WTC11 (cell line): Measurements from ENCODE around the gene POLR2E. TPM values are rescaled to one million over a fixed set of nuclear protein-coding genes. Genes with fewer than 3 reads are reported as not detected.

Source experiments
- ATAC-seq: fragments of 200-7000 bp; cut with Tn5 transposase; 2 replicates; pipeline ENCODE4 v1.10.0; 2021; ENCODE audit warnings: mild to moderate bottlenecking, moderate library complexity
- CTCF ChIA-PET: fragments of 300-600 bp; sonication (Branson Sonifier 250); formaldehyde crosslinking; loops from one replicate; lab custom pipeline; 2021; ENCODE audit warnings: antibody characterized with exemption; lab: Charles Lee
- POLR2A ChIA-PET: fragments of 350-600 bp; sonication (Branson Sonifier 250); formaldehyde crosslinking; loops from one replicate; lab custom pipeline; 2021; ENCODE audit warnings: antibody characterized with exemption; lab: Charles Lee
- DNase-seq: peaks from one replicate; pipeline ENCODE4 v3.0.0; 2021; ENCODE audit warnings: low spot score
- H3K27ac Mint-ChIP-seq: 2 replicates; pipeline ENCODE4 v1.8.0; 2021; ENCODE audit warnings: mixed read lengths
- H3K27me3 Mint-ChIP-seq: 2 replicates; pipeline ENCODE4 v1.8.0; 2021; ENCODE audit warnings: low read depth, mild to moderate bottlenecking, moderate library complexity, mixed read lengths
- H3K36me3 Mint-ChIP-seq: 2 replicates; pipeline ENCODE4 v1.8.0; 2021; ENCODE audit warnings: mixed read lengths
- H3K4me1 Mint-ChIP-seq: 2 replicates; pipeline ENCODE4 v1.8.0; 2022; ENCODE audit warnings: mixed read lengths
- H3K4me3 Mint-ChIP-seq: 2 replicates; pipeline ENCODE4 v1.8.0; 2021; ENCODE audit warnings: mild to moderate bottlenecking, moderate library complexity, mixed read lengths
- H3K9me3 Mint-ChIP-seq: 2 replicates; pipeline ENCODE4 v1.8.0; 2021; ENCODE audit warnings: mixed read lengths
- E2F4 ChIP-seq: sonication (generic); formaldehyde crosslinking; IDR thresholded peaks from 2 replicates; pipeline ENCODE4 v1.8.1; 2022; ENCODE audit warnings: low read depth, mild to moderate bottlenecking, moderate library complexity, missing genetic modification reagents, borderline replicate concordance
- FOXP1 ChIP-seq: sonication (generic); formaldehyde crosslinking; IDR thresholded peaks from 2 replicates; pipeline ENCODE4 v1.8.0; 2022; ENCODE audit warnings: missing genetic modification reagents, mild to moderate bottlenecking, moderate library complexity, borderline replicate concordance
- GABPB1 ChIP-seq: sonication (generic); formaldehyde crosslinking; IDR thresholded peaks from 2 replicates; pipeline ENCODE4 v1.8.1; 2023; ENCODE audit warnings: mild to moderate bottlenecking, missing genetic modification reagents
- JAZF1 ChIP-seq: fragments of 250-450 bp; sonication (Bioruptor Pico); IDR thresholded peaks from 2 replicates; pipeline ENCODE4 v1.9.0; 2021; ENCODE audit warnings: moderate library complexity, mild to moderate bottlenecking, inconsistent platforms
- MXD4 ChIP-seq: fragments of 250-450 bp; sonication (Bioruptor Pico); IDR thresholded peaks from 2 replicates; pipeline ENCODE4 v1.8.0; 2021; ENCODE audit warnings: mild to moderate bottlenecking, moderate library complexity, borderline replicate concordance
- NR2C2 ChIP-seq: sonication (generic); formaldehyde crosslinking; IDR thresholded peaks from 2 replicates; pipeline ENCODE4 v1.8.0; 2022; ENCODE audit warnings: mild to moderate bottlenecking, missing genetic modification reagents
- SMAD4 ChIP-seq: sonication (generic); formaldehyde crosslinking; IDR thresholded peaks from 2 replicates; pipeline ENCODE4 v1.8.0; 2022; ENCODE audit warnings: mild to moderate bottlenecking, missing genetic modification reagents
- SOX15 ChIP-seq: fragments of 250-450 bp; sonication (Bioruptor Pico); IDR thresholded peaks from 2 replicates; pipeline ENCODE4 v1.9.0; 2021; ENCODE audit warnings: mild to moderate bottlenecking
- TCF7 ChIP-seq: sonication (generic); formaldehyde crosslinking; IDR thresholded peaks from 2 replicates; pipeline ENCODE4 v1.8.0; 2022; ENCODE audit warnings: mild to moderate bottlenecking, low read depth, missing genetic modification reagents, moderate library complexity
- TEAD1 ChIP-seq: sonication (generic); formaldehyde crosslinking; IDR thresholded peaks from 2 replicates; pipeline ENCODE4 v1.8.0; 2022; ENCODE audit warnings: mild to moderate bottlenecking, missing genetic modification reagents
- ZNF121 ChIP-seq: sonication (generic); formaldehyde crosslinking; IDR thresholded peaks from 2 replicates; pipeline ENCODE4 v1.8.0; 2023; ENCODE audit warnings: missing genetic modification reagents
- ZNF138 ChIP-seq: sonication (generic); formaldehyde crosslinking; conservative IDR thresholded peaks from 2 replicates; pipeline ENCODE4 v1.8.1; 2022; ENCODE audit warnings: mild to moderate bottlenecking, moderate library complexity, missing genetic modification reagents
- ZNF317 ChIP-seq: sonication (generic); formaldehyde crosslinking; IDR thresholded peaks from 2 replicates; pipeline ENCODE4 v1.8.1; 2023; ENCODE audit warnings: low read depth, mild to moderate bottlenecking, moderate library complexity, missing genetic modification reagents, borderline replicate concordance
- total RNA-seq: library from RNA; stranded (reverse); gene quantifications from 3 replicates; pipeline ENCODE4 v1.2.3, GENCODE V29; 2021
- TF ChIP-seq, protein P1 (sequence below): fragments of 250-450 bp; sonication (Bioruptor Pico); IDR thresholded peaks from 2 replicates; pipeline ENCODE4 v1.8.0; 2021; ENCODE audit warnings: mild to moderate bottlenecking
- TF ChIP-seq, protein P2 (sequence below): sonication (generic); formaldehyde crosslinking; IDR thresholded peaks from 2 replicates; pipeline ENCODE4 v1.8.1; 2022; ENCODE audit warnings: missing genetic modification reagents, borderline replicate concordance
- TF ChIP-seq, protein P3 (sequence below): fragments of 250-450 bp; sonication (Bioruptor Pico); IDR thresholded peaks from 2 replicates; pipeline ENCODE4 v1.9.0; 2021; ENCODE audit warnings: moderate library complexity, mild to moderate bottlenecking, inconsistent platforms, borderline replicate concordance

The POLR2E gene
- total RNA-seq, 1 experiment from 2014 or later = 275 TPM

GRCh38 chr19:1126984-1127760 is 32.0 kb upstream of the POLR2E start:
- ChIA-PET CTCF (no interaction called here), POLR2A (no interaction called here)
- H3K4me3 Mint-ChIP-seq = no peak overlapping the region

GRCh38 chr19:1125601-1126467 is 30.7 kb upstream of the POLR2E start:
- Mint-ChIP-seq H3K36me3 (peaks cover 10% of the 10 kb centered on the region), H3K27me3 (no peaks in the 10 kb centered on the region), H3K4me1 (no peaks in the 10 kb centered on the region), H3K27ac (no peak overlapping the region), H3K9me3 (no peaks in the 10 kb centered on the region), H3K4me3 (no peak overlapping the region)
- ChIA-PET CTCF (interaction anchor here (0.6 to 1.2 kb wide), 3 partner anchors 105 to 155 kb away, joined by 3 to 6 read pairs (median 5); no protein-coding TSS in a partner anchor), POLR2A (no interaction called here)
- DNase-seq = no peak
- TF ChIP-seq MXD4 (CRISPR knock-in tag) = no peak
- TF ChIP-seq NR2C2 (CRISPR knock-in tag) = no peak
- TF ChIP-seq, protein P1, sequence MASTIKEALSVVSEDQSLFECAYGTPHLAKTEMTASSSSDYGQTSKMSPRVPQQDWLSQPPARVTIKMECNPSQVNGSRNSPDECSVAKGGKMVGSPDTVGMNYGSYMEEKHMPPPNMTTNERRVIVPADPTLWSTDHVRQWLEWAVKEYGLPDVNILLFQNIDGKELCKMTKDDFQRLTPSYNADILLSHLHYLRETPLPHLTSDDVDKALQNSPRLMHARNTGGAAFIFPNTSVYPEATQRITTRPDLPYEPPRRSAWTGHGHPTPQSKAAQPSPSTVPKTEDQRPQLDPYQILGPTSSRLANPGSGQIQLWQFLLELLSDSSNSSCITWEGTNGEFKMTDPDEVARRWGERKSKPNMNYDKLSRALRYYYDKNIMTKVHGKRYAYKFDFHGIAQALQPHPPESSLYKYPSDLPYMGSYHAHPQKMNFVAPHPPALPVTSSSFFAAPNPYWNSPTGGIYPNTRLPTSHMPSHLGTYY (CRISPR knock-in tag) = no peak
- no peak for TF ChIP-seq ZNF138 (CRISPR knock-in tag)
- TF ChIP-seq ZNF317 (CRISPR knock-in tag) = no peak
- TF ChIP-seq SOX15 (CRISPR knock-in tag) = no peak
- TF ChIP-seq TEAD1 = no peak
- TF ChIP-seq, protein P2, sequence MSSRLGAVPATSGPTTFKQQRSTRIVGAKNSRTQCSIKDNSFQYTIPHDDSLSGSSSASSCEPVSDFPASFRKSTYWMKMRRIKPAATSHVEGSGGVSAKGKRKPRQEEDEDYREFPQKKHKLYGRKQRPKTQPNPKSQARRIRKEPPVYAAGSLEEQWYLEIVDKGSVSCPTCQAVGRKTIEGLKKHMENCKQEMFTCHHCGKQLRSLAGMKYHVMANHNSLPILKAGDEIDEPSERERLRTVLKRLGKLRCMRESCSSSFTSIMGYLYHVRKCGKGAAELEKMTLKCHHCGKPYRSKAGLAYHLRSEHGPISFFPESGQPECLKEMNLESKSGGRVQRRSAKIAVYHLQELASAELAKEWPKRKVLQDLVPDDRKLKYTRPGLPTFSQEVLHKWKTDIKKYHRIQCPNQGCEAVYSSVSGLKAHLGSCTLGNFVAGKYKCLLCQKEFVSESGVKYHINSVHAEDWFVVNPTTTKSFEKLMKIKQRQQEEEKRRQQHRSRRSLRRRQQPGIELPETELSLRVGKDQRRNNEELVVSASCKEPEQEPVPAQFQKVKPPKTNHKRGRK (CRISPR knock-in tag) = no peak
- no peak for TF ChIP-seq ZNF121 (CRISPR knock-in tag)
- no peak for TF ChIP-seq TCF7 (CRISPR knock-in tag)
- TF ChIP-seq, protein P3, sequence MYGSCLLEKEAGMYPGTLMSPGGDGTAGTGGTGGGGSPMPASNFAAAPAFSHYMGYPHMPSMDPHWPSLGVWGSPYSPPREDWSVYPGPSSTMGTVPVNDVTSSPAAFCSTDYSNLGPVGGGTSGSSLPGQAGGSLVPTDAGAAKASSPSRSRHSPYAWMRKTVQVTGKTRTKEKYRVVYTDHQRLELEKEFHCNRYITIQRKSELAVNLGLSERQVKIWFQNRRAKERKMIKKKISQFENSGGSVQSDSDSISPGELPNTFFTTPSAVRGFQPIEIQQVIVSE (CRISPR knock-in tag) = no peak
- no peak for TF ChIP-seq GABPB1
- ATAC-seq = no peak

More at GRCh38 chr19:1126984-1127760, 32.0 kb upstream of the POLR2E start:
- Mint-ChIP-seq H3K4me1 (no peaks in the 10 kb centered on the region), H3K36me3 (peaks cover 2% of the 10 kb centered on the region; the same call in 1 of the 2 replicates), H3K27me3 (no peaks in the 10 kb centered on the region), H3K9me3 (no peaks in the 10 kb centered on the region), H3K27ac (no peak overlapping the region)
- DNase-seq = no peak
- no peak for ATAC-seq
- TF ChIP-seq SMAD4 = no peak

DNA sequence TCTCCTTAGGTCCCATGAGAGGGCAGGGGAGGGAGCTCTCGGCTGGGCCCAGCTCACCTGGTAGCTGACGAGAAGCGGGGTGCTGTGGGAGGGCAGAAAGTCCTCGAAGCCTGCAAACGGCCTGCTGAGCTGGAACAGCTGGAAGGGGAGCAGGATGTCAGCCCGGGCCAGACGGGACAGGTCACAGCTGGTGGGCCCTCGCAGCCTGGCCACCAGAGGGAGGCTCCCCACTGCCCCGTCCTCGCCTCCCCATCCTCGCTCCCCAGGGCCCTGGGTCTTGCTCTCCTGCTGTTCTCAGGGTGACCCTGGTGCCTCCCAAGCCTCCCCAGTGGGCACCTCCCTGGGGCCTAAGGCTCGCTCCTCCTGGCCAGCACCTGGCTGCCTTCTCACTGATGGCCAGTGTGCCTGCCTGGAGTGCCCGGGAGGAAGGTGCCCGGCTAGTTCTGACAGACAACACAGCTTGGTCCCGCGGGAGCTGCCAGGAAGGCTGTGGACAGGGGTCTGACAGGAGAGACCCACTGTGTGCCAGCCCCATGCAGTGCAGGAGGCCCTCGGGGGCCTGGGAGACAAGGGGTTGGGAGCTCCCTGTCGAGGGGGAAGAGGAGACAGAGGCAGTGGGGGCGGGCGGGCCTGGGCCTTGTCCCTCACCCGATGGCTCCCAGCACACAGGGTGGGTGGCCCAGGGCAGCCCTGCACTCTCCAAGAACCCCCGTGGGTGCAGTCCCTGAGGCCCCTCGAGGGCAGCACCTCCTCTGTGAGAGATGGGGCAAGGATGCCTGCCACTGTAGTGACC is 28.9 kb upstream of the POLR2E start:
- Mint-ChIP-seq H3K36me3 (peaks cover 11% of the 10 kb centered on the region), H3K9me3 (no peaks in the 10 kb centered on the region), H3K27me3 (no peaks in the 10 kb centered on the region), H3K4me3 (no peak overlapping the region), H3K27ac (no peak overlapping the region), H3K4me1 (no peaks in the 10 kb centered on the region)
- ATAC-seq (no peak), DNase-seq (peak; percentile 12)
- ChIA-PET CTCF (interaction anchor here (0.9 to 2.9 kb wide), 8 partner anchors 9 to 142 kb away, joined by 3 to 46 read pairs (median 6); partner anchors contain the start of gene SBNO2), POLR2A (interaction anchor here (0.6 kb wide), 1 partner anchor 192 kb away, joined by 3 read pairs; no protein-coding TSS in a partner anchor)
- TF ChIP-seq E2F4 (CRISPR knock-in tag) (no peak), JAZF1 (CRISPR knock-in tag) (no peak), FOXP1 (no peak)
